ENCODE results near the gene MRPL21. TPM values are rescaled to one million over a fixed set of nuclear protein-coding genes. Genes with fewer than 3 reads are reported as not detected.
A peak's percentile ranks its signal among the peaks of the same experiment; 100 is the strongest.

MRPL21 gene
- total and polyA plus RNA-seq, 2 donors from 2014 or later, result 45.0 to 147 TPM

GRCh38 chr11:68924073-68924925 lies 20.7 kb upstream of the MRPL21 start:
- no peak overlapping the region for H3K4me3 ChIP-seq (ENCODE audit: low read length in 3 of 3)
- H3K4me1 ChIP-seq (ENCODE audit: control insufficient read depth in 2 of 3, insufficient read depth in 2 of 3, low read depth in 1 of 3, low read length in 3 of 3), result no peaks in the 10 kb centered on the region
- H3K36me3 ChIP-seq (ENCODE audit: control insufficient read depth in 2 of 3, insufficient read depth in 3 of 3, low read length in 3 of 3), result peaks cover 5 to 33% (median 9%) of the 10 kb centered on the region in 3 donors
- no peak for TF ChIP-seq CTCF (IDR thresholded peaks at IDR 0.05; ENCODE audit: borderline replicate concordance, extremely low read depth, insufficient read depth)
- peaks cover 0 to 11% (median 4%) of the 10 kb centered on the region in 3 donors for H3K9me3 ChIP-seq (ENCODE audit: control insufficient read depth in 2 of 3, insufficient read depth in 1 of 3, low read length in 3 of 3)
- intact Hi-C loops (cut with DNase I), result no loop called here
- H3K27ac ChIP-seq (ENCODE audit: low read depth in 2 of 2, low read length in 2 of 2), result no peak overlapping the region
- no peak overlapping the region for H3K9ac ChIP-seq (ENCODE audit: low read length in 3 of 3)
- FAIRE-seq (no peak), DNase-seq (peak in 2 of 5 donors; percentile 7 to 8)
- H3K27me3 ChIP-seq (ENCODE audit: control insufficient read depth, insufficient read depth, low read length), result no peaks in the 10 kb centered on the region

- TF ChIP-seq CTCF (IDR thresholded peaks at IDR 0.05; ENCODE audit: borderline replicate concordance, extremely low read depth, insufficient read depth), result no peak
- DNase-seq, result no peak
- no peak overlapping the region for H3K9ac ChIP-seq (ENCODE audit: low read length in 3 of 3)
- H3K4me3 ChIP-seq (ENCODE audit: low read length in 3 of 3), result no peak overlapping the region
- peaks cover 0 to 11% (median 4%) of the 10 kb centered on the region in 3 donors for H3K9me3 ChIP-seq (ENCODE audit: control insufficient read depth in 2 of 3, insufficient read depth in 1 of 3, low read length in 3 of 3)
- H3K27me3 ChIP-seq (ENCODE audit: control insufficient read depth, insufficient read depth, low read length), result no peaks in the 10 kb centered on the region
- no peak for FAIRE-seq
- H3K36me3 ChIP-seq (ENCODE audit: control insufficient read depth in 2 of 3, insufficient read depth in 3 of 3, low read length in 3 of 3), result peaks cover 5 to 35% (median 10%) of the 10 kb centered on the region in 3 donors
- H3K27ac ChIP-seq (ENCODE audit: low read depth in 2 of 2, low read length in 2 of 2), result no peak overlapping the region
- intact Hi-C loops (cut with DNase I), result no loop called here
- no peaks in the 10 kb centered on the region for H3K4me1 ChIP-seq (ENCODE audit: control insufficient read depth in 2 of 3, insufficient read depth in 2 of 3, low read depth in 1 of 3, low read length in 3 of 3)
Observed at GRCh38 chr11:68923614-68924013, 20.0 kb upstream of the MRPL21 start.

- peaks cover 2 to 43% (median 32%) of the 10 kb centered on the region in 3 donors for H3K36me3 ChIP-seq (ENCODE audit: control insufficient read depth in 2 of 3, insufficient read depth in 3 of 3, low read length in 3 of 3)
- DNase-seq (peak in 1 of 5 donors; percentile 66), FAIRE-seq (no peak)
- H3K27me3 ChIP-seq (ENCODE audit: control insufficient read depth, insufficient read depth, low read length), result no peaks in the 10 kb centered on the region
- intact Hi-C loops (cut with DNase I), result no loop called here
- TF ChIP-seq CTCF (IDR thresholded peaks at IDR 0.05; ENCODE audit: borderline replicate concordance, extremely low read depth, insufficient read depth), result no peak
- H3K4me1 ChIP-seq (ENCODE audit: control insufficient read depth in 2 of 3, insufficient read depth in 2 of 3, low read depth in 1 of 3, low read length in 3 of 3), result no peaks in the 10 kb centered on the region
- H3K9ac ChIP-seq (ENCODE audit: low read length in 3 of 3), result no peak overlapping the region
- no peaks in the 10 kb centered on the region for H3K9me3 ChIP-seq (ENCODE audit: control insufficient read depth in 2 of 3, insufficient read depth in 1 of 3, low read length in 3 of 3)
- H3K4me3 ChIP-seq (ENCODE audit: low read length in 3 of 3), result no peak overlapping the region
- no peak overlapping the region for H3K27ac ChIP-seq (ENCODE audit: low read depth in 2 of 2, low read length in 2 of 2)
Observed at GRCh38 chr11:68916439-68916838, 12.8 kb upstream of the MRPL21 start.

Measured in kidney (tissue), 14 donors.